ENCODE measurements around the gene ETFDH. TPM values are rescaled to one million over a fixed set of nuclear protein-coding genes. Genes with fewer than 3 reads are reported as not detected.
"Not testable (repeated sequence)": the region's sequence is repeated elsewhere in the genome, so short reads cannot be mapped to it uniquely, and the experiment has no call there.

Gene ETFDH
- total RNA-seq, 1 experiment from 2014 or later, result 12.4 TPM

DNA sequence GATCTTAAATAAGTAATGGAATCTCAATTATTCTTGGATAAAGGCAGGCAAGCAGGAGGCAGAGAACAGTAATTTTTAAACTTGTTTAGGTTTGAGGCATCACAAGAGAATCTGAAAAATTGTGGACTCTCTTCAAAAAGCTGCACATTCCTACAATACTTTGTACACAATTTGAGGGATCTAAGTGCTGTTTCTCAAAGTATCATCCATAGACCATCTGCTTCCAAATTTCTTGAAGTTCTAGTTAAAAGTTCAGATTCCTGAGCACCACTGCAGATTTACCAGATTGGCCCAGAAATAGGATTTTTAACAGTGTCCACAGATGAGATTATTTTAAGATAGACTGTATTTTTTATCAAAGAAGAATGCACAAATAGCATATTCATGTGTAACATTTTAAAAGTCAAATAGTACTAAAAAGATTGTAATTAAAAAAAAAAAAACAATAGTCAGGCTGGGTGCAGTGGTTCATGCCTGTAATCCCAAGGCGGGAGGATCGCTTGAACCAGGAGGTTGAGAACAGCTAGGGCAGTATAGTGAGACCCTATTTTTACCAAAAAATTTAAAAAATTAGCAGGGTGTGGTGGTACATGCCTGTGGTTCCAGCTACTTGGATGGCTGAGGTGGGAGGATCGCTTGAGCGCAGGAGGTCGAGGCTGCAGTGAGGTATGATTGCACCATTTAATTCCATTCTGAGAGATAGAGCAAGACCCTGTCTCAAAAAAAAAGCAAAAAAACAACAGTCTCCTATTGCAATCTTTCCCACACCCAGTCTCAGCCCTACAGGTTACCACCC, 82.5 kb downstream of the ETFDH start:
- no peak overlapping the region for H3K4me3 ChIP-seq (ENCODE audit: insufficient read depth, low read depth, low read length)
- H3K27me3 ChIP-seq (ENCODE audit: control insufficient read depth, insufficient read depth, low read length), result no peaks in the 10 kb centered on the region
- H3K36me3 ChIP-seq (replicated peaks; ENCODE audit: control insufficient read depth, insufficient read depth, low read length), result no peaks in the 10 kb centered on the region
- DNase-seq, result no peak

GRCh38 chr4:158755819-158756218, 83.7 kb downstream of the ETFDH start:
- H3K27me3 ChIP-seq (ENCODE audit: control insufficient read depth, insufficient read depth, low read length); DNase-seq; H3K4me3 ChIP-seq (ENCODE audit: insufficient read depth, low read depth, low read length); H3K36me3 ChIP-seq (replicated peaks; ENCODE audit: control insufficient read depth, insufficient read depth, low read length): not testable (repeated sequence)

DNA sequence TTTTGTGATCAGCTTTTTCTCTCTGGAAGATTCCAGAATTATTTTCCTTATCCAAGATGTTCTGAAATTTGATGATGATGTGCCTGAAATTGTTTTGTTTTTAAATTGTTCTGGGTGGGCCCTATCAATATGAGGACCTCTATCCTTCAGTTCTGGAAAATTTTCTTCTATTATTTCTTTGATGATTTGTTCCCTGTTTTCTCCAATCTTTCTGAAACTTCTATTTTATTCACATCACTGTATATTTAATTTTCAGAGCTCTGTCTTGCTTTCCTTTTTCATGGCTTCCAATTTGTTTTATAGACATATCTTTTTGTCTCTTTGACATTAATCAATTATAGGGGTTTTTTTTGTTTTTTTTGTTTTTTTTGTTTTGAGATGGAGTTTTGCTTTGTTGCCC, 84.5 kb downstream of the ETFDH start:
- no peak for DNase-seq
- no peak overlapping the region for H3K4me3 ChIP-seq (ENCODE audit: insufficient read depth, low read depth, low read length)
- H3K27me3 ChIP-seq (ENCODE audit: control insufficient read depth, insufficient read depth, low read length), result no peaks in the 10 kb centered on the region
- H3K36me3 ChIP-seq (replicated peaks; ENCODE audit: control insufficient read depth, insufficient read depth, low read length), result no peaks in the 10 kb centered on the region

DNA sequence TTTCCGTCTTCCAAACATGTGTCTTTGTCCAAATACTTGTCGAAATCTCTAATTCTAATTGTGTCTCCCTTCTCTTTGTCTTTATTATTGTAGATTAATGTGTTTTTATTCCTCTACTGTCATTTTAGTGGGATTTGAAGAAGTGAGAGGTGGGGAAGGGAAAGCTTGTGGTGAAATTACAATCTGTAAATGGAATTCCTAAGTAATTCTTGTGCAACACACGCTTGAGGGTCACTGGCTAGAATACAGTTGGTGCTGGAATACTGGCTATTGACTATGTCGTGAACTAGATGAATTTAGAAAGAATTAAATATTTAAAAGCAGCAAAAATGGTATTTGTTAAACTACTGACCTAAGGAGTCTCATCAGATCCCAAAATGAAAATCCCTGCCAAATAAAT, 86.0 kb downstream of the ETFDH start:
- Histone ChIP-seq H3K36me3 (replicated peaks; ENCODE audit: control insufficient read depth, insufficient read depth, low read length) (no peaks in the 10 kb centered on the region), H3K4me3 (ENCODE audit: insufficient read depth, low read depth, low read length) (no peak overlapping the region), H3K27me3 (ENCODE audit: control insufficient read depth, insufficient read depth, low read length) (no peaks in the 10 kb centered on the region)
- DNase-seq, result no peak

- no peak overlapping the region for H3K4me3 ChIP-seq (ENCODE audit: insufficient read depth, low read depth, low read length)
- H3K36me3 ChIP-seq (replicated peaks; ENCODE audit: control insufficient read depth, insufficient read depth, low read length), result no peaks in the 10 kb centered on the region
- H3K27me3 ChIP-seq (ENCODE audit: control insufficient read depth, insufficient read depth, low read length), result no peaks in the 10 kb centered on the region
- no peak for DNase-seq
These were observed 86.6 kb downstream of the ETFDH start for GRCh38 chr4:158758703-158759102.

Other genes starting within 250 kb of the ETFDH start
- gene RXFP1, start 150.4 kb upstream of the ETFDH start, total RNA-seq (2014; rRNA removed; shearing (Covaris generic)), result not detected in 2 replicates
- 32.9 and 35.8 TPM in 2 replicates for gene C4orf46, start 409 bp upstream of the ETFDH start, total RNA-seq (2014; rRNA removed; shearing (Covaris generic))
- gene PPID, start 51.1 kb downstream of the ETFDH start, total RNA-seq (2014; rRNA removed; shearing (Covaris generic)), result 31.1 and 37.2 TPM in 2 replicates
- gene FNIP2, start 96.7 kb downstream of the ETFDH start, total RNA-seq (2014; rRNA removed; shearing (Covaris generic)), result 5.9 and 9.2 TPM in 2 replicates

Measured in H7 (cell line).